HG03139 (cell line): ENCODE measurements around the gene EIF5.
"Not testable (repeated sequence)": the region's sequence is repeated elsewhere in the genome, so short reads cannot be mapped to it uniquely, and the experiment has no call there.

Source experiments
- ATAC-seq: cut with Tn5 transposase; IDR thresholded peaks from one replicate; pipeline ENCODE4 v1.9.1; 2021; ENCODE audit not compliant: unreplicated experiment

Gene EIF5

DNA sequence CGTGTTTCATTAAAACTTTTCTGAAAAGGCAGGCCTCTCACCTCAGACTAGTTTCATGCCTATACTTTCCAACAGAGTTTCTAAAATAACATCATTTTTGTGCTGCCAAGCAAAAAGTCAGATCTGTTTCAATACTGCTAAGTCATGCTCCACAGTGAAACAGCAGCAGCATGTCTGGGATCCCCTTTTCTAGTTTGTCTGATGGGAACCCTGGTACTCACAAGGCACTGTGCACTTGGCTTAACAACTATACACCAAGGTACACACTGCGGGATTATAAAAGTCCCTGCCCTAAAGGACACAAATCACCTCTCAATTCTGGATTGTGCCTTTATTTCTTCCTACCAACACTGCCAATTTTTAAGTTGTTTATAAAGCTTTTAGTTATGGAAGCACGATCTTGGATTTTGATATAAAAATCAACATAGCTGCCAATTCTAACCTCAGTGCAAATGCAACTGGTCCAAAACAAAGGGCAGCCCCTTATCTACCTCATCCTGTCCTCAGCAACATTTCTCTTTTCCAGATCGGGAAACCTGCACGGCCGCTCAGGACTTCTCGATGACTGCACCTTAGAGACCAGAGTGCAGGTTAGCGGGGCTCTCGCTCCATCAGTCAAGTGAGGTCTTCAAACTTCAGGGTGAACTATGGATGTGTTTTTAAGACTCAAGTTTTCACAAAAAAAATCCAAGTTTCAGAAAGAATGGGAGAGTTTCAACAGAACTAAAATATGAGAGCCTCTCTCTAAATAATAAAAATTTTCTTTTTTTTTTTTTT lies 1.7 kb upstream of the EIF5 start:
- ATAC-seq = no peak

GRCh38 chr14:103334644-103335622 lies 896 bp downstream of the EIF5 start:
- peak; percentile 17 for ATAC-seq

DNA sequence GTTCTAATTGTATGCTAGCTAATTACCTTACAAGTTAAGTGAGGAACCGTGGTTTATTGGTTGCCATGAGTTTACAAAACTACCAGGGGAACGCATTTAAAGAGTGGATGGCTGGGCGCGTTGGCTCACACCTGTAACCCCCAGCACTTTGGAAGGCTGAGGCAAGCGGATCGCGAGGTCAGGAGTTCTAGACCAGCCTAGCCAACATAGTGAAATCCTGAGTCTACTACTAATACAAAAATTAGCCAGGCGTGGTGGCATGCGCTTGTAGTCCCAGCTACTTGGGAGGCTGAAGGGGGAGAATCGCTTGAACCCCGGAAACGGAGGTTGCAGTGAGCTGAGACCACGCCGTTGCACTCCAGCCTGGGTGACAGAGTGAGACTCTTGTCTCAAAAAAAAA lies 2.2 kb downstream of the EIF5 start:
- no peak for ATAC-seq

- no peak for ATAC-seq
Observed at GRCh38 chr14:103337794-103338193, 3.8 kb downstream of the EIF5 start.

- no peak for ATAC-seq
Observed at GRCh38 chr14:103339561-103339960, 5.5 kb downstream of the EIF5 start.

DNA sequence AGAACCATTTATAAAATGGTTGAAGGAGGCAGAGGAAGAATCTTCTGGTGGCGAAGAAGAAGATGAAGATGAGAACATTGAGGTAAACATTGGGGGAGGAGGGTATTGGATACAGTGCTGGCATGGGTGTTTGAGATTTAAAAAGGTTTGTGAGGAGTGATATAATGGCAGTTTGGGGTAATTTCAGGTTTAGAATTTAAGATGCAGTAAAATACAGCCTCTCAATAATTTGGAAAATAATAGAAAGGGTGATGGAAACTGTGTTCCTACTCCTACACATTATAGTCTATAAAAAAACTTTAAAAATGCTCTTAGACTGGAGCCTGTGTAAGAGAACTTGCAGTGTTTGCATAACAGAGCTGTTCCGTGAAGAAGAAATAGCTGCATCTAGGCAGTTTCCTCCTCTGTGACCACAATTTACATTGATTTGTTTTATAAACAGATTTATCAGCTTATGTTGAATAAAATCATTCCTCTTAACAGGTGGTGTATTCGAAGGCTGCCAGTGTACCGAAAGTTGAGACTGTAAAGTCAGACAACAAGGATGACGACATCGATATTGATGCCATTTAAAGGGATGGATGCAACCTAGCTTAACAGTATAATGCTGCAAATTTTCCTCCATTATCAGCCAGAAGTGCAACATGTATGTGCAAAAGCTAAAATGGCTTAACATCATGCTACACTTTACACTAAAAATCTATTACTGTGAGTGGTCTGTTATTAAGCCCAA lies 6.6 kb downstream of the EIF5 start:
- no peak for ATAC-seq

- ATAC-seq = no peak
Observed at GRCh38 chr14:103341250-103342129, 7.5 kb downstream of the EIF5 start.

- no peak for ATAC-seq
Observed at GRCh38 chr14:103343164-103343879, 9.3 kb downstream of the EIF5 start.

DNA sequence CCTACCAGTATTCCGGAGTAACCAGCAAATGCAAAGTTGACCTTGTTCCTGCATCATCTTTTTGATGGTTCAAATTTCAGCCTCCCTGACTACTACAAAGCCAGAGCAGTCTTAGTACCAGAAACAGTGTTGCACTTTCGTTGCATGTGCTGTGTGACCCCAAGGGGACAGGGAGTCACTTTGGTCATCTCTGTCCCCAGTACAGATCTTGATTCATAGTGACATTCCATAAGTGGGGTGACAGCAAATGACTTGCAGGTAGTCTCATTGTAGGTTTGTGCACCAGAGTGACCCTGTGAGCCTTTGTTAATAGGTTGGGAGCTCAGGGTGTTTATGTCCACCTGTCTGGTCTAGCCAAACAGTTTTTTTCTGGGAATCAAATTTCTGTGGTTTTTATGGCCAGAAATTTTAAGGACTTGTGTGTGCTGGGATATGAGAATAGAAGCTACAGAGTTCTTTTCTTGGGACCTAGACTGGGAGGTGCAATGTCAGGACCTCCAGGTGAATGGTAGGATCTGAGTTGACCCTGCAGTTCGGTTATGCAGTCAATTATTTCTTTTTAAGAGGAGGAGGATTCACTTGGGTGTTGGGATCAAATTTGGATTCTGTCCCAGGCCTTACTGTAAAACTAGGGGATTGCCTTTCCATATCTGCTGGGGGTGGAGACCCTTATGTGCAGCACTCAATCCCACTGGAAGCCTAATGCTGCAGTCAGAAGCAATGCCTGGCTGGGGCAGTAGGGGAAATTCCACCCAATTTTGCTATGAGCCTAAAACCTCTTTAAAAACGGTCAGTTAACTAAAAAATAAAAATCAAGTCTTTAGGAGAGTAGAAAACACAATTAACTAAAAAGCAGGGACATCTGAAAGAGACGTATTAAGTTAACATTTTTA lies 10.1 kb downstream of the EIF5 start:
- no peak for ATAC-seq

DNA sequence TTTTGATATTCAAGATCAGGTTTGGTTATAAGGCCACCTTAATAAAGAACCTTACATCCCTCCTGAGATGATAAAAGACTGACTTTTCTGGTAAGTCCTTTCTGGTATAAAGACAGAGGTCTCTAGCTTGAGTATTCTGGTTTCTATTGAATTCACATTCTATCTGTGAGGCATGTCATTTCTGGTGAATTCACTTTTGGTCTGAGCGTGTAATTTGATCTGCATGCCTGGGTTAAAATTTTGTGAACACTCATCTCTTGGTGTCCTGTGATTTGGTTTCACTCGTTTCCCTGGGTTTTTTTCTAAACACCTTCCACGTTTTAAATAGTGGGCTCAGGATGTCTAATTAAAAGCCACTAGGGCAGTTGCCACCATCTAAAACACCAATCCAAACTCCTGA lies 12.2 kb downstream of the EIF5 start:
- no peak for ATAC-seq

DNA sequence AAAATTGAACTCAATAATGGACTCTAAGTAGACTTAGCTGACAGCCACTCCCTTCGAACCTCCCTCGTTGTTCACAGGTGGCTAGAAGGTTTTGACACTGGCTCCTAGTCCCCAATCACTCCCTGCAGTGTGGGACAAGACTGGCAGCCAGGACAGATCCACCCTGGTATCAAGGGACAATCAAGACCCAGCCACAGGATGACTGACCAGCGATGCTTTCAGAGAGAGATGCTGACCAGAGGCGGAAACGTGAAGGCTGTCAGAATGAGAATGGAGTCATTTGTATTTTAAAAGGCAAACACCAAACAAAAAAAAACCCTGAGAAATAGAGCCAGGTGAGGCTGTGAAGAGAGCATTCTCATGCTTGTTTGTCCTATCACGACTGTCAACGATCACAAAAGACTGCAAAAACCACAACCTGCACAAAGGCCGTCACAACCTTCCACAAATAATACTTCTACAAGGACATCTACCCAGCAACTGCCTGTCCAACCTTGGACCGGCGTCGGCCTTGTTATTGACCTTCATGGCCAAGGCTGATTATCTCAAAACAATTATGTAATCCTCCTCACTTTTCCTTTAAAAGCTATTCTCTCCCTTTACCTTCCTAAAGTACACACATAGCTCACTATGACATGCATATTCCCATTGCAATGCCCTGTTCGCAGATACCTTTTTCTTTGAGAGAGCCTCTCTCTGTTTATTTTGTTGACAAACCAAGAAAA lies 13.2 kb downstream of the EIF5 start:
- ATAC-seq = no peak

DNA sequence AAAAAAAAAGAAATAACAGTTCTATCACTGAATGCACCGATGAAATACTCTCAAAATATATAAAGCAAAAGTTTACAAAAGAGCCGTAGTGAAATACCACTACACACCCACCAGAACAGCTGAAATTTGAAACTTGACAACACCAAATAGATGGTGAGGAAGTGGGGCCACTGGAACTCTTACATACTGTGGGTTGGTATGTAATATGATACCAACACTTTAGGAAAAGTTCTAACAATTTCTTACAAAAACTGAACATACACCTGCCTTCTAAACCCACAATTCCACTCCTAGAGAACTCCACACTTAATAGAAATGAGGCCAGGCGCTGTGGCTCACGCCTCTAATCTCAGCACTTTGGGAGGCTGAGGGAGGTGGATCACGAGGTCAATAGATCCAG lies 14.1 kb downstream of the EIF5 start:
- ATAC-seq = no peak

GRCh38 chr14:103349982-103350381 lies 15.9 kb downstream of the EIF5 start:
- ATAC-seq = no peak

GRCh38 chr14:103353362-103353761 lies 19.3 kb downstream of the EIF5 start:
- ATAC-seq = no peak

- no peak for ATAC-seq
Observed at GRCh38 chr14:103354141-103354540, 20.1 kb downstream of the EIF5 start.

DNA sequence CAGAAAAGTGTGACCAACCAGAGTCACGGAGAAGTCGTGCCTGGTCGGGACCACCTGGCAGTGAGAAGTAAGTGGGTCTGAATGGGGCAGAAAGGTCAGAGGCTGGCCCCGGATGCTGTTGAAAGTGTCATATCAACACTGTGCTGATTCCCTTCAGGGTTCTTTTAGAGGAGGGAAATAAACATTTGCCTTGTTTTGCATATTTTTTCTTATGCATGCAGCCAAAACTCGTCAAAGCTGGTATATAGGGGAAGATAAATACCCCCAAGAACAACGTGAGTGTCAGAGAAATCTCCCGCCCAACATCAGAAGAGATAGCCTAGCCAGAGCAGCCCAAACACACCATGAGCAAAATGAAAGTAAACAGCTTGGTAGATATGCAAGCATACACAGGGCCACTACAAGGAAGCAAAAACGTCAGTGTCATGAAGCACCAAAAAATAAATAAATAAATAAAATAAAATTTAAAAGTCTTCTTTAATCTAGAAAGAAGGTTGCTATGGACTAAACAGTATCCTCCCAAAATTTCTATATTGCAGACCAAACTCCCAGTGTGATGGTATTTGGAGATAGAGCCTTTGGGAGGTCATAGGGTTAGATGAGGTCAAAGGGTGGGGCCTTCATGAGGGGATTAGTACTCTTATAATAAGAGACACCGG lies 22.1 kb downstream of the EIF5 start:
- no peak for ATAC-seq

GRCh38 chr14:103357552-103357951 lies 23.5 kb downstream of the EIF5 start:
- not testable (repeated sequence) for ATAC-seq

DNA sequence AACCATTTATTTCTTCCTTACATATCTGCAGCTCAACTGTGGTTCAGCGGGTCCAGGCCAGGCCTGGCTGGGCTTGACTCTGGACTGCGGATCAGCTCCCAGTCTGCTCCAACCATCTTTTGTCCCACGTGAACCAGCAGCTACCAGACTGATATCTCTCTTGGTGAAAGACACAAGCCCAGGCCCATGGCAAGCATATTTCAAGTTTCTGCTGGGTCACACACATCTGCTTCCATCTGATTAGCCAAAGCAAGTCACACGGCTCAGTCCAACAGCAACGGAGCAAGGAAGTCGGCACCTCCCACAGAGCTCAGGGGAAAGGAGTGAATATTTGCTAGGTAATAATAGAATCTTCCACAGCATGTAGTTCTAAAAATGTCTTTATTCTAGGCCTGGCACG lies 26.5 kb downstream of the EIF5 start:
- no peak for ATAC-seq
